Kidney (tissue), 14 donors: ENCODE data around the gene RABGGTB. TPM values are rescaled to one million over a fixed set of nuclear protein-coding genes. Genes with fewer than 3 reads are reported as not detected.
"Not testable (repeated sequence)": the region's sequence is repeated elsewhere in the genome, so short reads cannot be mapped to it uniquely, and the experiment has no call there.

Experiments used
- DNase-seq, 5 donors: peaks; one replicate each; pipeline ENCODE4 v3.0.0-alpha.2; 2013 to 2020
- FAIRE-seq: peaks from 2 replicates; lab custom pipeline; 2012; peaks lifted over from hg19 to GRCh38; lab: Jason Lieb, UNC
- H3K27ac ChIP-seq, 2 donors: one replicate each; pipeline ENCODE4 v1.7.0; 2013; ENCODE audit warnings: low read depth in 2 of 2, low read length in 2 of 2, inconsistent platforms in 1 of 2
- H3K27me3 ChIP-seq: one replicate; pipeline ENCODE4 v1.7.1; 2013; ENCODE audit warnings: low read length, inconsistent platforms; ENCODE audit not compliant: control insufficient read depth, insufficient read depth
- H3K36me3 ChIP-seq, 3 donors: one replicate each; pipeline versions ENCODE4 v1.7.0 to v1.7.1; 2013; ENCODE audit warnings: low read length in 3 of 3, control low read depth in 1 of 3, inconsistent platforms in 1 of 3; ENCODE audit not compliant: insufficient read depth in 3 of 3, control insufficient read depth in 2 of 3
- H3K4me1 ChIP-seq, 3 donors: one replicate each; pipeline versions ENCODE4 v1.7.0 to v1.7.1; 2013; ENCODE audit warnings: low read length in 3 of 3, inconsistent platforms in 1 of 3, low read depth in 1 of 3; ENCODE audit not compliant: control insufficient read depth in 2 of 3, insufficient read depth in 2 of 3
- H3K4me3 ChIP-seq, 3 donors: one replicate each; pipeline versions ENCODE4 v1.7.0 to v1.8.1; 2013; ENCODE audit warnings: low read length in 3 of 3, control low read depth in 1 of 3, inconsistent platforms in 1 of 3
- H3K9ac ChIP-seq, 3 donors: one replicate each; pipeline versions ENCODE4 v1.7.0 to v1.7.1; 2013; ENCODE audit warnings: low read length in 3 of 3, control low read depth in 1 of 3, inconsistent platforms in 1 of 3
- H3K9me3 ChIP-seq, 3 donors: one replicate each; pipeline versions ENCODE4 v1.7.0 to v1.7.1; 2013; ENCODE audit warnings: low read length in 3 of 3, control low read depth in 1 of 3, inconsistent platforms in 1 of 3; ENCODE audit not compliant: control insufficient read depth in 2 of 3, insufficient read depth in 1 of 3
- CTCF ChIP-seq: IDR thresholded peaks from 3 replicates; pipeline ENCODE4 v1.5.1; 2012; ENCODE audit warnings: mild to moderate bottlenecking, moderate library complexity, borderline replicate concordance; ENCODE audit not compliant: insufficient read depth; ENCODE audit errors: extremely low read depth
- intact Hi-C: fragments of 100-400 bp; cut with DNase I; formaldehyde crosslinking; loops from one replicate; pipeline ENCODE4 v1.11.1; 2022
- polyA plus RNA-seq: library from polyadenylated mRNA; stranded (reverse); fragments of 350-450 nt; fragmentation: Illumina TruSeq; extraction: RNeasy Lipid Tissue Mini Kit (QIAGEN cat#74804); gene quantifications from one replicate; pipeline ENCODE4 v1.2.3, GENCODE V29; 2014; ENCODE audit warnings: low read depth, low replicate concordance; ENCODE audit not compliant: insufficient read depth
- total RNA-seq: library from RNA; stranded (reverse); fragmentation: NEBNext Ultra II Directional; extraction: Animal tissue kit (Norgen Biotek cat#: 25700); gene quantifications from one replicate; pipeline ENCODE4 v1.2.1, GENCODE V29; 2021
- donor health status: control.
- donor health status: control.
- donor health status: control.
- donor health status: control.
- donor health status: control.
- donor health status: DM: yes; HTN: yes; CAD: no.
- donor health status: Normal renal cell carcinoma (clear cell type).

Gene RABGGTB
- total and polyA plus RNA-seq, 2 donors from 2014 or later, result 60.2 to 86.7 TPM

- no peak for DNase-seq
- Histone ChIP-seq H3K4me1 (peaks cover 0 to 5% (median 2%) of the 10 kb centered on the region in 3 donors), H3K27ac (no peak overlapping the region), H3K9ac (no peak overlapping the region), H3K9me3 (no peaks in the 10 kb centered on the region), H3K36me3 (peaks cover 6 to 25% (median 21%) of the 10 kb centered on the region in 3 donors), H3K4me3 (no peak overlapping the region), H3K27me3 (no peaks in the 10 kb centered on the region)
- intact Hi-C loops, result no loop called here
- no peak for FAIRE-seq
- TF ChIP-seq CTCF, result no peak
These were observed 11.2 kb downstream of the RABGGTB start for GRCh38 chr1:75797273-75797588.

DNA sequence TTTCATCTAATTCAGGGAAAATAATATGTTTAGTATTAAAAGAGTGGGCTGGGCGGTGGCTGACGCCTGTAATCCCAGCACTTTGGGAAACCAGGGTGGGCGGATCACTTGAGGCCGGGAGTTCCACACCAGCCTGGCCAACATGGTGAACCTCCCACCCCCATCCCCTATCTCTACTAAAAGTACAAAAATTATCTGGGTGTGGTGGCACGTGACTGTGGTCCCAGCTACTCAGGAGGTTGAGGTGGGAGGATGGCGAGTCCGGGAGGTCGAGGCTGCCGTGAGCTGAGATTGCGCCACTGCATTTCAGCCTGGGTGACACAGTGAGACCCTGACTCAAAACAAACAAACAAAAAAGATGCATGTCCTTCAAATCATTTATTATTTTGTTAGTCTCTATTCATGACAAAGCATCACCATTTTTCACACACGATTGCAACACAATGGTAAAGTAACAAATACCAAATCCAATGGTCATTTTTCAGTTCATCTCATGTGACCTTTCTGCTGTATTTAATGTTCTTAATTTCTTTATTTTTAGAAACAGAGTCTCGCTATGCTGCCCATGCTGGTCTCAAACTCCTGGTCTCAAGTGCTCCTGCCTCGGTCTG lies 11.7 kb downstream of the RABGGTB start:
- H3K9ac ChIP-seq, result no peak overlapping the region
- FAIRE-seq (no peak), DNase-seq (no peak)
- H3K4me3 ChIP-seq, result no peak overlapping the region
- H3K36me3 ChIP-seq, result peaks cover 6 to 21% (median 16%) of the 10 kb centered on the region in 3 donors
- no peaks in the 10 kb centered on the region for H3K9me3 ChIP-seq
- TF ChIP-seq CTCF, result no peak
- H3K4me1 ChIP-seq, result peaks cover 0 to 5% (median 2%) of the 10 kb centered on the region in 3 donors
- no peak overlapping the region for H3K27ac ChIP-seq
- no peaks in the 10 kb centered on the region for H3K27me3 ChIP-seq
- intact Hi-C loops, result no loop called here

DNA sequence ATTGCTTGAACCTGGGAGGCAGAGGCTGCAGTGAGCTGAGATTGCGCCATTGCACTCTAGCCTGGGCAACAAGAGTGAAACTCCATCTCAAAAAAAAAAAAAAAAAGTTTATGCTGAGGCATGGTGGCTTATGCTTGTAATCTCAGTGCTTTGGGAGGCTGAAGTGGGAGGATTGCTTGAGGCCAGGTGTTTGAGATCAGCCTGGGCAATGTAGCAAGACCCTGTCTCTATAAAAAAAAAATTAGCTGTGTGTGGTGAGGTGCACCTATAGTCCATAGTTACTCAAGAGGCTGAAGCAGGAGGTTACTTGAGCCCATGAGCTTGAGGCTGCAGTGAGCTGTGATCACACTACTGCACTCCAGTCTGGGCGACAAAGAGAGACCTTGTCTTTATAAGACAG lies 15.4 kb downstream of the RABGGTB start:
- H3K9ac ChIP-seq, H3K4me1 ChIP-seq, H3K36me3 ChIP-seq, DNase-seq, H3K27me3 ChIP-seq, H3K27ac ChIP-seq, H3K9me3 ChIP-seq, intact Hi-C loops, H3K4me3 ChIP-seq, FAIRE-seq: not testable (repeated sequence)

DNA sequence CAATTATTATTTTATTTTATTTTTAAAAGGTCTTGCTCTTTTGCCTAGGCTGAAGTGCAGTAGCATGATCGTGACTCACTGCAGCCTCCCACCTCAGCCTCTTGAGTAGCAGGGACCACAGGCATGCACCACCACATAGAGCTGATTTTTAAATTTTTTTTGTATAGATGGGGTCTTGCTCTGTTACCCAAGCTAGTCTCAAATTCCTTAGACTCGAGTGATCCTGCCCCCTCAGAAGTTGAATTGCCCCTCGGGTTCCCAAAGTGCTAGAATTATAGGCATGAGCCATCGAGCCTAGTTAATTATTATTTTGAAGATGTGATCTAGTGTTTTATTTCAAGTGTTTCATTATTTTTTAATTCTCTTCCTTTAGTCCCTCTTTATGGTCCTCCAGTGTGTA lies 22.9 kb downstream of the RABGGTB start:
- Histone ChIP-seq H3K9ac (no peak overlapping the region), H3K9me3 (no peaks in the 10 kb centered on the region), H3K4me3 (no peak overlapping the region), H3K4me1 (no peaks in the 10 kb centered on the region), H3K36me3 (no peaks in the 10 kb centered on the region), H3K27me3 (no peaks in the 10 kb centered on the region), H3K27ac (no peak overlapping the region)
- intact Hi-C loops, result no loop called here
- no peak for FAIRE-seq
- no peak for DNase-seq
- no peak for TF ChIP-seq CTCF

DNA sequence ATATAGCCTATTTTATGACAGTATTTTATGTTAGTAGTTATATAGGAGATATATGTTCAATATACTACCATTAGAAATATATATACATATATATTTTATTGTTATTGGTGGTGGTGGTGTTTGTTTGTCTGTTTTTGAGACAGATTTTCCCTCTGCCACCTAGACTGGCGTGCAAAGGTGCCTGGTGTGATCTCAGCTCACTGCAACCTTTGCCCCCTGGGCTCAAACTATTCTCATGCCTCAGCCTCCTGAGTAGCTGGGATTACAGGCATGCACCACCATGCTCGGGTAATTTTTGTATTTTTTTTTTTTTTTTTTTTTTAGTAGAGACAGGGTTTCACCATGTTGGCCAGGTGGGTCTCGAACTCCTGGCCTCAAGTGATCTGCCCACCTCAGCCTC lies 24.1 kb downstream of the RABGGTB start:
- H3K27ac ChIP-seq, H3K9ac ChIP-seq, H3K4me3 ChIP-seq, H3K9me3 ChIP-seq, H3K27me3 ChIP-seq, H3K4me1 ChIP-seq, H3K36me3 ChIP-seq, intact Hi-C loops, FAIRE-seq, DNase-seq: not testable (repeated sequence)
